Right lung (tissue), 10 donors: ENCODE data around the gene MAT2B. TPM values are rescaled to one million over a fixed set of nuclear protein-coding genes. Genes with fewer than 3 reads are reported as not detected.
A peak's percentile ranks its signal among the peaks of the same experiment; 100 is the strongest.

ENCODE experiments used
- DNase-seq, 2 donors: peaks; one replicate each; pipeline ENCODE4 v3.0.0-alpha.2; 2013
- long read RNA-seq, 8 donors: transcript quantifications; one replicate each; lab custom pipeline, GENCODE V29; 2026
- polyA plus RNA-seq, 5 donors: library from polyadenylated mRNA; unstranded; fragments of 120-200 nt; gene quantifications; one replicate each; pipeline versions ENCODE4 v1.2.1 to v1.2.3, GENCODE V29; 2013; ENCODE audit warnings: inconsistent platforms in 1 of 5, low replicate concordance in 1 of 5; ENCODE audit not compliant: insufficient read length in 5 of 5, insufficient read depth in 1 of 5

MAT2B gene
- 100 to 1,000 TPM in 1 of 5 donors, 10 to 100 TPM in 4; 72.3 to 107 (median 90.3) TPM for polyA plus RNA-seq
- long read RNA-seq, donor 1, transcript MAT2B-201 (7 exons, 2,226 nt), result minor isoform, 11 of 64 reads
- long read RNA-seq, donor 1, transcript MAT2B-202 (7 exons, 2,103 nt), result major isoform, 33 of 64 reads
- long read RNA-seq, donor 1, partial matches to known transcripts, result 17 of 64 reads
- long read RNA-seq, donor 1, other reads (novel, unspliced or antisense), result 0 of 64 reads
- long read RNA-seq, donor 2, transcript MAT2B-202 (7 exons, 2,103 nt), result major isoform, 23 of 38 reads
- long read RNA-seq, donor 2, transcript MAT2B-201 (7 exons, 2,226 nt), result minor isoform, 9 of 38 reads
- long read RNA-seq, donor 2, partial matches to known transcripts, result 5 of 38 reads
- long read RNA-seq, donor 2, other reads (novel, unspliced or antisense), result 0 of 38 reads
- long read RNA-seq, donor 3, transcript MAT2B-201 (7 exons, 2,226 nt), result minor isoform, 8 of 41 reads
- long read RNA-seq, donor 3, transcript MAT2B-202 (7 exons, 2,103 nt), result major isoform, 25 of 41 reads
- long read RNA-seq, donor 3, partial matches to known transcripts, result 7 of 41 reads
- long read RNA-seq, donor 3, other reads (novel, unspliced or antisense), result 0 of 41 reads
- long read RNA-seq, donor 4, transcript MAT2B-202 (7 exons, 2,103 nt), result major isoform, 13 of 20 reads
- long read RNA-seq, donor 4, partial matches to known transcripts, result 5 of 20 reads
- long read RNA-seq, donor 4, other reads (novel, unspliced or antisense), result 0 of 20 reads
- long read RNA-seq, donor 5, transcript MAT2B-201 (7 exons, 2,226 nt), result minor isoform, 8 of 48 reads
- long read RNA-seq, donor 5, transcript MAT2B-202 (7 exons, 2,103 nt), result major isoform, 30 of 48 reads
- long read RNA-seq, donor 5, partial matches to known transcripts, result 8 of 48 reads
- long read RNA-seq, donor 5, other reads (novel, unspliced or antisense), result 0 of 48 reads
- long read RNA-seq, donor 6, transcript MAT2B-202 (7 exons, 2,103 nt), result major isoform, 28 of 46 reads
- long read RNA-seq, donor 6, transcript MAT2B-201 (7 exons, 2,226 nt), result minor isoform, 11 of 46 reads
- long read RNA-seq, donor 6, partial matches to known transcripts, result 7 of 46 reads
- long read RNA-seq, donor 6, other reads (novel, unspliced or antisense), result 0 of 46 reads
- long read RNA-seq, donor 7, transcript MAT2B-202 (7 exons, 2,103 nt), result major isoform, 30 of 41 reads
- long read RNA-seq, donor 7, partial matches to known transcripts, result 8 of 41 reads
- long read RNA-seq, donor 7, other reads (novel, unspliced or antisense), result 0 of 41 reads
- long read RNA-seq, donor 8, transcript MAT2B-202 (7 exons, 2,103 nt), result major isoform, 12 of 16 reads
- long read RNA-seq, donor 8, partial matches to known transcripts, result 0 of 16 reads
- long read RNA-seq, donor 8, other reads (novel, unspliced or antisense), result 0 of 16 reads

DNA sequence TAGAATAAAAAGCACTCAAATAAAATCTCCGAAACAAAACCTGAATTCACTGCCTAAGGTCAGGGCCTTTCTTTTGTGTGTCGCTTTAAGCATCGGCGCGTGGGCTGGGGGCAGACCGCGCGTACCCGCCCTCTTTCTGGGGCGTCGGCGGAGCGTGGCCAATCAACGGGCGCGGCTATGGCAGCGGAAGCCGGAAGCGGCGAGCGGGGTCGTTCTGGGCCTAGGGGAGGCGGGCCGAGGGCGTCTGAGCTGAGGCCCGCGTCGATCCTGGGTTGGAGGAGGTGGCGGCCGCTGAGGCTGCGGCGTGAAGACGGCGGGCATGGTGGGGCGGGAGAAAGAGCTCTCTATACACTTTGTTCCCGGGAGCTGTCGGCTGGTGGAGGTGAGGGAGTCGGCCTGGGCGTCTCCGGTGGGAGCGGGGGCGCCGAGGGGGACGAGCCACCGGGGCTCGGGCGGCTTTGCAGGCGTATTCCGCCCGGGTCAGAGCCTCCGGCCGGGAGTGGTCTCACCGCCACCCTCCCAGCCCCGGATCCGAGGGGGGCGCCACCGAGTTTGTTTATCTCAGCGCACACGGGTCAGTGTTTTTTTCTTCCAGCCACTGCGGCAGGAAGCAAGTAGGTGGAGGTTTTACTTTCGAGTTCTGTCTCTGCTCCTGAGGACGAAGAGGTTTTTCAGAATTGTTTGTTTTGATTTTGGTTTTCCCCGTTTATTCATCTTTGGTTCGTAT is at the start of gene MAT2B:
TSS of gene MAT2B (plus strand) at position 252 of the 727 bp plus-strand sequence. CDS start at position 320, 68 bp downstream.
- peak; percentile 94 for DNase-seq

DNA sequence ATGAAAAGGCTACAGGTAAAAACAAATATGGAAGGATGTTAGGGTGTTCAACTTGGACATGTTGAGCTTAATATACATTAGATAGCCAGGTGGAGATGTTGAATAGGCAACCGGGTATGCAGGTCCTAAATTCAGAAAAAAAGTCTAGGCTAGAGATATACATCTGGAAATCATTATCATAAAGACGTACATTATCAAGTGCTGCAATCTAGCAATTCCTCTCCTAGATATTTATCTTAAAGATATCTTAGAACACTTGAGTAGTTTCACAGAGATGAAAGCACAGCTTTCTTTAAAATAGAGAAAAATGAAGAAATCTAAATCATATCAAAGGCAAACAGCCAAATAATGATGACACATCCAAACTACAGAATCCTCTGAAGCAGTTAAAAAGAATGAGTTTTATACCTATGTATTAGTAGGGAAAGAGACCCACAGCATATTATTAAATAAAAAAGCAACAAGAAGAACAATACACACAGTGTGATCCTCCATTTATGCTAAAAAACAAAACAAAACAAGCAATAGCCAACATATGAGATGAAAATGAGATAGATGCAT is 49.3 kb upstream of the MAT2B start:
- DNase-seq, result no peak

DNA sequence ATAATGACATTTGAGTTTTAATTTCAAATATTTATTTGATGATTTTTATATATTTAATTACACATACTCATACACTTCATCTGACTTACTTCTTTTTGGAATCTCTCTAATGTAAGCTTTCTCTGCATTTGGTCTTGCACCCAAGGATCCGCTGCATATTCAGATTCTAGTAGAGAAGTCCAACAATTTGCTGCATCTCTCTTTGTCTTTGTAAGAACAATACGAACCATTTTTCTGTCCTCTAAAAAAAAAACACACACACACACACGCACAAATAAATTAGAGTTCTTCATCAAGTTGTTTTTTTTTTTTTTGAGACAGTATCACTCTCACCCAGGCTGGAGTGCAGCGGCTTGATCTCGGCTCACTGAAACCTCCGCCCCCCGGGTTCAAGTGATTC is 48.6 kb upstream of the MAT2B start:
- DNase-seq, result no peak

DNA sequence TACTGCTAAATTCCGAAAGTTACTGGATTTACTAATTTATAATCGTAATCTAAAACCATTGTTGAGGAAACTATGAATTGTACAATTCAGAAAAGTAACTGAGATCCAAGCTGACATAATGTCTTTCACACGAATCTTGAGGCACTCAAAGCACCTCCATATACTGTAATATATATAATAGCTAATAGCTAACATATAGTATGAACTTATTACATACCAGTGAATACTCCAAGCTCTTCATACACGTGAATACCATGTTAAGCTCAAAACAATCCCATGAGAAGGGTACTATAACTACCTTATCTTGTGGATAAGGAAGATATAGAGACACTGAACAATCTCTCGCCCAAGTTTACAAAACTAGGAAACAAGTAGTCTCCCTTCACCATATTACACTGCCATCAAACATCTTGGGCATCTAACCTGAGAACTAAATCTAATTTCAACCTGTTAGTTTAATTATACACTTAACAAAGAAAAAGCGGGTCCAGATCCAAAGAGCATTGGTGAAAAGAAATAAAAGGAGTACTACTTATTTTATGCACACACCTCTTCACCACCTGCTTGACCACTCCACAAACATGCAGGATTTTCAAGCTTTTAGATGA is 46.5 kb upstream of the MAT2B start:
- no peak for DNase-seq

DNA sequence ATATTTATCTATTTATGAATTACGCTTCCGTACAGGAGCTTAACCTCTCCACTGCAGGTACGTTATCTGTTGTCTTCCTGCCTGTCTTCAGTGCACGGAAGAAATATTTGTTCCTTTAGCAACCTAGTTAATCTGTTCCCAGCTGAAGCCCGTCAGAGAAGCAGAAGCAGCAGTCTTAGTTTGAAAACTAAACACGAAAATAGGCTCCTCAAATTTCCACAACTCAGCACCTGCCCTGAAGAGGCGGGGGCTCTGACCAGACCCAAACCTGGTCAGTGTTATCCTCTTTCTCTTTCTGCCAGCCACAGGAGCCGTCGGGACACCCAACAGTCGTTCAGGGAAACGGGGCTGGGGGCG is 46.0 kb upstream of the MAT2B start:
- DNase-seq, result no peak

DNA sequence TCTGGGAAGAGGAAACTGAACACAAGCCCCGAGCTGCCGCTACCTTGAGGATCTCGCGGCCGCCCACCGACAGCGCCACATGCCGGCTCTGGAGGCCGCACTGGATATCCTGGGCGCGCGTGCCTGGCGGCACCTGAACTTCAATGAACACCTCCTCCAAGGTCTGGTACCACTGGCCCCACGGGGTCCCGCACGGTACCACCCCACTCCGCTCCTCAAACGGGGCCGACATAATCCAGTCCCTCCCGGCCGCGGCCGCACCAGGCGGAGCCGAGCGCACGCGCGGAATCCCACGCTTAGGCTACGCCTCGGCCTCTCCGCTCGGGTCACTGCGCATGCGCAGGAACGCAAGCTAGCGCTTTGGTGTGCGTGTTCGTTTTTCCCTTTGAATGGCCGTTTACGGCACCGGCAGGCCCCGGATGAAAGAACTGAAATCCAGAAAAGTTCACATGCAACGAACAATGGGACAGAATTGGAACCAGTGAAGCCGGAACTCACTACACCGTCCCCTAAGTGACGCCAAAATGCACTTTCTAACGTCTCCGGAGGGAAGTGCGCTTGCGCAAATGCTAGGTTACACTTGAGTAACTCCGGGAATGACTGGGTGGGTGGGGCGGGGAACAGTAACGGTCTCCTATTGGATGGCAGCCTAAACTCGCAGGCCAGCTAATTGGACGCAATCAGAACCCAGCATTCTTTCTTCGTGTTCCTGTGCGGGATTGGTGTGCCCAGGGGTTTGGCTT is 45.4 kb upstream of the MAT2B start, which contains the start of gene NUDCD2:
TSS of gene NUDCD2 (minus strand) at position 284 of the 743 bp plus-strand sequence. CDS start at position 232, 52 bp downstream.
- DNase-seq, result peak; percentile 98

DNA sequence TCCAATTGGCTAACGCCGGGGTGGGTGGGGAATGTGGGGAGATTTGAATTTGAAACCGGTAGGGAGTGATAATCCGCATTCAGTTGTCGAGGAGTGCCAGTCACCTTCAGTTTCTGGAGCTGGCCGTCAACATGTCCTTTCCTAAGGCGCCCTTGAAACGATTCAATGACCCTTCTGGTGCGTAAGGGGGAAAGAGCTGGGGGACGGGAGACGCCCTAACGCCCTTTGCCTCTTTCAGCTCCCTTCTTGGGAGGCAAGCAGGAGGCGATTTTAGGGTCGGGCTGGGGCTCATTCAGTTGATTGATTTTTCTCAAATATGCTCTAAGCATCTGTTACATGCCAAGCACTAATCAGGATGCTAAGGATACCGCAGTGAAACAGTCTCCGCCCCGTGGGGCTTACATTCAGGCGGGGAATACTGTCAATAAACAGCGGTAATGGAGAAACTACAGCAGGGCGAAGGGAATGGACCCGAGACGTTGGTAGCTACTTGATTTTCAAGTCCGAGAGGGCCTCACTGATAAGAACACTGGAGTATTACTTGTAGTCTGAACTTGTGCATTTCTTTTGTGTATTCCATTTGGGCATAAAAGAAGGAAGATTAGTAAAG is 44.8 kb upstream of the MAT2B start, which contains the start of gene HMMR:
TSS of gene HMMR (plus strand) at position 71 of the 610 bp plus-strand sequence. CDS start at position 132, 61 bp downstream.
- no peak for DNase-seq

DNA sequence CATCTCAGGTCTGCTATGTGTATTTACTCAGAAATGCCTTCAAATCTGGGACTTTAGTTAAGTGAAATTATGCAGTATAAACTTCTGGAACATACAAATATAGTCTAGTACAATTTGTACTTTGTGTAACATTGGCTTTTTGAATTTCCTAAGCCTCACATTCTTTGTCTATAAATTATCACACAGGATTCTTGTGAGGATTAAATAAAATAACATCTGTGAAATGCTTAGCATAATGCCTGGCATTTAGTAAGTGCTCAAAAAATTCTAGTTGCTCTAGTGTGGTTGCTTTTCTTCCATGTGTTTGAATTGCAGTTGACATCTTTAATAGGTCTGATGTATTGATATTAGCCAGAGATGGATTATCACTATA is 42.4 kb upstream of the MAT2B start:
- no peak for DNase-seq

DNA sequence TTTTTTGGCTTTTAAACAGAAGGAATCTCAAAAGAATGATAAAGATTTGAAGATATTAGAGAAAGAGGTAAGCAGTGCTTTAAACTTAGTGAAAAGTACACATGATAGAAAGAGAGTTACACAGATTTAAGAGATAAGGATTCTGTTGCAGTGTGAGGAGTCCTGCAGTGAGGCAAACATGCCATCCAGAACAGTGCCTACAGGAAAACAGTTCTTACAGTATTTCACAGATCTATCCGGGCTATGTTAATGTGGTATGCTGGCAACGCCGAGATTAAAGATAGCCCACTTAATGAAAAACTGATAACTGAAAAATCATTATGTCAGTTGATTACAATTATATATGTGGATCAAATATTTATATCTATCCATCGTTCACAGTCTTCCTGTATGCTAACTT is 37.7 kb upstream of the MAT2B start:
- DNase-seq, result no peak

DNA sequence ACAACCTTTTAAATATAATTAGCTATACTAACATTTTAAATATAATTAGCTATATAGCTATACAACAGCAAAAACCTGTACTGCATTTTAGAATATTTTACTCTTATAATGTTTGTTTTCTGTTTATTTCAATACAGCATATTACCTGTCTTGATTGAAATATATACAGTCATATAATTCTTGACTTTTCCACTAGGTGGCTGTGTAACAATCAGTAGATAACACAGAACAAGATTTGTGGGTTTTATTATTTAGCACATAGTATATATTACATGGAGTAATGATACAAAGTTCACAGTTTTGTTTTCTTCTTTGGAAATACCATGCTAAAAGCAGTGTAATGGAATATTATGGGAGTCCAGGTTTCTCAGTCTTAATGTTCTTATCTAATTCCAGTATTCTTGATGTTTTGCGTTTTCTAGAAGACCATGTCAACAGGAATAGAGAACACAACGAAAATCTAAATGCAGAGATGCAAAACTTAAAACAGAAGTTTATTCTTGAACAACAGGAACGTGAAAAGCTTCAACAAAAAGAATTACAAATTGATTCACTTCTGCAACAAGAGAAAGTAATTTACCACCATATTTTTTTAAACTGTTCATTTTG is 31.7 kb upstream of the MAT2B start:
- DNase-seq, result no peak

DNA sequence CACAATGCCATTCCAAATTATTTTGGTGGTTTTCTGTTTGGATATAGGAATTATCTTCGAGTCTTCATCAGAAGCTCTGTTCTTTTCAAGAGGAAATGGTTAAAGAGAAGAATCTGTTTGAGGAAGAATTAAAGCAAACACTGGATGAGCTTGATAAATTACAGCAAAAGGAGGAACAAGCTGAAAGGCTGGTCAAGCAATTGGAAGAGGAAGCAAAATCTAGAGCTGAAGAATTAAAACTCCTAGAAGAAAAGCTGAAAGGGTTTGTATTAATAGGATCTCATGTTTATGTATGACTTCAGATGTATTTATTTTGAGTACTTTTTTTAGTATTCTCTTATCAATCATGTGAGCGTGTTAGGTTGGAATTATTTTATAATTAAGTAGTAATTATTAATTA is 30.0 kb upstream of the MAT2B start:
- no peak for DNase-seq

DNA sequence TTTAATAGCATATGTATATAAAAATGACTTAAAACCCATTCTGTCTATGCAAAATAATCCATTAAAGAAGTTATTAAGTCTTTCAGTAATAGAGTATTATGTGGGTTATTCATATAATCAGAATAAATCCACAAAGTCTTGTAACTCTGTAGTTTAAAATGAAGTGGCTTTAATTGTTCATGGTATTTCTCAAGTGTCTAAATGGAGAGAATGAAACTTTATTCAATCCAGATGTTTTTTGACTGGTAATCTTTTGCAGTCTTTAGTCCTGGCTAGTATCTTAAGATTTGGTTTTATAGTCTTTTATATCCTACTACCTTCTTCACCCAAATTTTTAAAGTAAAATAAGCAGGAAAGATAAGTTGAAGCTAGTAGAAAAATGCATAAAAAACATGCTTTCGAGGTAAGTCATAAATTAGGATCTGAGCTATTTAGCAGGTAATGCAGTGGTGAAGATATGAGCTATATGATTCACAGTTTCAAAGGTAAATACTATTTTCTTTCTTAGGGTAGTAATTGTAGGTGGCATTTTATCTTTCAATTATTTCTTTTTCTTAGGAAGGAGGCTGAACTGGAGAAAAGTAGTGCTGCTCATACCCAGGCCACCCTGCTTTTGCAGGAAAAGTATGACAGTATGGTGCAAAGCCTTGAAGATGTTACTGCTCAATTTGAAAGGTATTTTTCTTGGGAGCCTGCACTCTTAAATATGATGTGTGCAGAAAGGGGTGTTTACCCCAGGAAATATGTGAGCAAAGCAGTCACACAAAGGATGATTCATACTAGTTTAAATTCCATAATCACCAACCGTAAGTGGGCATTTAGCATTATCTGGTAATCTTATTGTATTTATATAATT is 27.1 kb upstream of the MAT2B start:
- DNase-seq, result no peak

DNA sequence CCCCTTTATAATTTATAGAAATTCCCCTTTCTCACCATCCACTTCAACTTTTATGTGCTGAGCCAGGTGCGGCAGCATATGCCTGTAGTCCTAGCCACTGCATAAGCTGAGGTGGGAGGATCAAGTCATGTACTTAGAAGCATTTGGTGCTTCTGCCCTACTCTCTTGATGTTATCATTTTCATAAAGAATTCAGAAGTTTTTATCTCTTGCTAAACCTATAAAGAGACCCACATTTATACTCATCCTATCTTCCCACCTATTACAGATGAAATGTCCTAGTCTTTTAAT is 26.5 kb upstream of the MAT2B start:
- DNase-seq, result no peak

DNA sequence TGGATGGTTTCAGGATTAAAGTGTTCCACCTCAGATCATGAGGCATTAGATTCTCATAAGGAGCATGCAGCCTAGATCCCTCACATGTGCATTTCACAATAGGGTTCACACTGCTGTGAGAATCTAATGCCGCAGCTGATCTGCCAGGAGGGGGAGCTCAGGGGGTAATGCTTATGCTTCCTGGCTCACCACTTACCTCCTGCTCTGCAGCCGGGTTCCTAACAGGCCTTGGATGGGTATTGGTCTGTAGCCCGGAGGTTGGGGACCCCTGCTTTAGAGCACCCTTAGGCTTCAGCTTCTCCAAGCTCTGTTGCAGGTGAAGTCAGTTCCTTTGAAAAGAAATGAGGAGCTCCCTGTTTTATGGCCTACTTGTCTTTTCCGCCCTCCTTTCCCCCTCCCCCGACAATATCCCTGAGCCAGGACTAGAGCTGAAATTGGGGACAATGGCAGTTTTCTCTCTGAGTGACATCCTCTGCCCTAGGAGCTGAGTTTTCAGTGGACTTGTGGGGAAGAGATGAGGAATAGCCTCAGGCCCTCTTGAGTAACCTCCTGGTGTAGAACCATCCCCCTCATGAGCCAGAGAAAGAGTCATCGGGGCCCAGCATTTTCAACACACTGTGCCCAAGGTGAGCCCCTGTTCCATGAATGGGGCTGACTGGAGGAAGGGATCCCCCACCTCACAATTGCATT is 16.2 kb upstream of the MAT2B start:
- no peak for DNase-seq

DNA sequence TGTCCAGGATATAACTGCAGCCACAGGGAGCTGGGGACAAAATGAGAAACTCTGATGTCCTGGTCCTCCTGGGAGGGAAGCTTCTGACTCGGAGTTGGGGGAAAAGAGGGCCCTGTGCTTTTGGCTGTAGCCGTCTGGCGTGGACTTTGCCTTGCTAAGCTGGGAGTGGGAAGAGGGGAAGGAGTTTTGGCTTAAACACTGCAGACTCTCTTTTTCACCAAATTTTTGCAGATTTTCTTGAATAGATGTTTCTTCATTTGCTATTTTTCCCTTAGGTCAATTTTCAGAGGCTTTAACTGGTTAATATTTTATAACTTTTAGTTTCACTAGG is 15.7 kb upstream of the MAT2B start:
- no peak for DNase-seq

DNA sequence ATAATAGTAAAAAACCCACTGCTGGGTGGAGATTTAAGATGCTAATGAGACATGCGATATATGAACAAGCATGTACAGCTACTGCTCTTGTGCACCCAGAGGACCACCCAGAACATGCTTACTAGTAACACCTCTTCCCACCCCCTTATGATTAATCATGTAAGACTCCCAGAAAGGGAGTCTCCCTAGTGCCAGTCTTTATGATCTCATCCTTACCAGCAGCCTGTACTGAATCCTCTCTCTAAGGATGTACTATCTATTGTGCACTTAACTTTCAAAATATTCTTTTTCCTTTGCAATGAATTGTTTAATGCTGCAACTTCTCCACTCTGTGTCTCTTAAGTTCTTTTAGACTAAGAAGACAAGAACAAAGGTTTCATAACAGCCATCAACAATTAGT is 9.1 kb upstream of the MAT2B start:
- DNase-seq, result no peak

DNA sequence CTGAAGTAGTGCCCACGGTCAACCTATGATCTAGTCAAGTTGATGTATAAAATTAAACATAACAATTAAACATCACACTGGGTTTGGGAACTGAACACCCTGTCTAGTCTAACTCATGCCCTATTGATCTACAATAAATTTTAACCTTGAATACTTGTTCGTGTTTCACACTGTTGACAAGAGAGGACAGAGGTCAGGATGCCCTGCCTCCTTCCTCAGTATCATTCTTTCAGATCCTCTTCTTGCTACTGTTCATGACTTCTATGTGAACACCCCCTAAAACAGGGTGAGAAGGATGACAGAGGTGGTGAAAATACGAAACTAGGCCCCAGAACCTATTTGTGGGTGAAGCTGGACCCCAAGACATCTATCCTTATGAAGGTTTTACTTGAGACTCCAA is 8.1 kb upstream of the MAT2B start:
- no peak for DNase-seq
